ENCODE data around the gene KAZN. TPM values are rescaled to one million over a fixed set of nuclear protein-coding genes. Genes with fewer than 3 reads are reported as not detected.

The KAZN gene
- total RNA-seq, 1 donor from 2014 or later: 11.6 TPM

DNA sequence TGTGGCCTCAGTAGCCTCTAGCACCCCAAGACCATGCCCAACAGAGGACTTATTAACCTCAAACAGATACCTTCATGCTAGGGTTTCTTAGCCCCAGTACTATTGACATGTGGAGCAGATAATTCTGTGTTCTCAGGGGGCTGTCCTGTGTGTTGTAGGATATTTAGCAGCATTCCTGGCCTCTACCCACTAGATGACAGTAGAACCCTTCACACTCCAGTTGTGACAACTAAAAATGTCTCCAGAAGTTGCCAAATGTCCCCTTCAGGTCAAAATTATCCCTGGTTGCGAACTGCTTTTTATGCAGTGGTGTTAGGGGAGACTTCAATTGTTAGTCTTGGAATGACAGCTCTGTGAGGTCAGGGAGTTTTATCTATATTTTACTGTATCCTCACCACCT is 8.1 kb downstream of the KAZN start:
- DNase-seq (ENCODE audit: low read depth, low spot score): no peak
- Mint-ChIP-seq H3K27ac (ENCODE audit: unreplicated experiment) (no peak overlapping the region), H3K4me1 (peaks cover 39% of the 10 kb centered on the region), H3K36me3 (ENCODE audit: low read depth) (no peaks in the 10 kb centered on the region), H3K9me3 (no peaks in the 10 kb centered on the region), H3K4me3 (no peak overlapping the region), H3K27me3 (ENCODE audit: low read depth) (no peaks in the 10 kb centered on the region)
- TF ChIP-seq, protein P1, sequence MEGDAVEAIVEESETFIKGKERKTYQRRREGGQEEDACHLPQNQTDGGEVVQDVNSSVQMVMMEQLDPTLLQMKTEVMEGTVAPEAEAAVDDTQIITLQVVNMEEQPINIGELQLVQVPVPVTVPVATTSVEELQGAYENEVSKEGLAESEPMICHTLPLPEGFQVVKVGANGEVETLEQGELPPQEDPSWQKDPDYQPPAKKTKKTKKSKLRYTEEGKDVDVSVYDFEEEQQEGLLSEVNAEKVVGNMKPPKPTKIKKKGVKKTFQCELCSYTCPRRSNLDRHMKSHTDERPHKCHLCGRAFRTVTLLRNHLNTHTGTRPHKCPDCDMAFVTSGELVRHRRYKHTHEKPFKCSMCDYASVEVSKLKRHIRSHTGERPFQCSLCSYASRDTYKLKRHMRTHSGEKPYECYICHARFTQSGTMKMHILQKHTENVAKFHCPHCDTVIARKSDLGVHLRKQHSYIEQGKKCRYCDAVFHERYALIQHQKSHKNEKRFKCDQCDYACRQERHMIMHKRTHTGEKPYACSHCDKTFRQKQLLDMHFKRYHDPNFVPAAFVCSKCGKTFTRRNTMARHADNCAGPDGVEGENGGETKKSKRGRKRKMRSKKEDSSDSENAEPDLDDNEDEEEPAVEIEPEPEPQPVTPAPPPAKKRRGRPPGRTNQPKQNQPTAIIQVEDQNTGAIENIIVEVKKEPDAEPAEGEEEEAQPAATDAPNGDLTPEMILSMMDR (conservative IDR thresholded peaks at IDR 0.05): peak; percentile 50

DNA sequence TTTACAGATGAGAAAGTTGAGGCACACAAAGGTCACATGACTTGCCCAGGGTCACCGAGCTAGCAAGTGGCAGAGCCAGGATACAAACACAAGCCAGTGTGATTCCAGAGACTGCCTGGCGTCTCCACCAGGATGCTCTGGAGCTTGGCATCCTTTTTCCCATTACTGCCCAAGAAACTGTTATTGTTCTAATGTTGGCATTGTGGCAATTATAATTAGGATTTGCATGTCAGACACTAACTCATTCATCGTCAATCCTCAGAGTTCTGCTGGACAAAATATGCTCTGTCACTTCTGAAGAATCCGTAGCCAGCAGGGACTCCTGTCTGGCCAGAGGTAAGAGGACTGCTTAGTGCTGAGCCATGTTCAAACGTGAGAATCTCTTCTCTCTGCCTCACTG is 8.8 kb downstream of the KAZN start:
- Mint-ChIP-seq H3K36me3 (ENCODE audit: low read depth) (no peaks in the 10 kb centered on the region), H3K9me3 (no peaks in the 10 kb centered on the region), H3K27ac (ENCODE audit: unreplicated experiment) (no peak overlapping the region), H3K4me3 (no peak overlapping the region), H3K27me3 (ENCODE audit: low read depth) (no peaks in the 10 kb centered on the region), H3K4me1 (peaks cover 38% of the 10 kb centered on the region)
- TF ChIP-seq, protein P1 (conservative IDR thresholded peaks at IDR 0.05): no peak
- no peak for DNase-seq (ENCODE audit: low read depth, low spot score)

DNA sequence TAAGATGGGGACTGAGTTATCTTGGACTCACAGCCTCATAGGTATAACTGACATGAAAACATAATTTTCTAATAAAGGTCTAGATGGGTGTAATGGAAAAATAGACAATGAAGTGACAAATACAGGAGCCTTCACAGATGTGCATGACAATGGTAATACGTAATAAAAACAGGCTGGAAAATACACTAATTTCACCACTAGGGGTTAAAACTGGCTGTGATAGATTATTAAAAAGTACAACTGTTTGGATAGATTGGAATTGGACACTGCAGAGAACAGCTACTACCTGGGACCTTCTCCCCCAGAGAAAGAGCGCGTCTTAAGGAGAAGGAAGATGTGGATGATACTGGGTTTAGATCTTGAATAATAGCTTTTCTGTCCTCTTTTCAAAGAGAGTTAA is 9.8 kb downstream of the KAZN start:
- H3K27ac Mint-ChIP-seq (ENCODE audit: unreplicated experiment): no peak overlapping the region
- H3K4me3 Mint-ChIP-seq: no peak overlapping the region
- no peaks in the 10 kb centered on the region for H3K9me3 Mint-ChIP-seq
- no peak for DNase-seq (ENCODE audit: low read depth, low spot score)
- no peaks in the 10 kb centered on the region for H3K27me3 Mint-ChIP-seq (ENCODE audit: low read depth)
- no peaks in the 10 kb centered on the region for H3K36me3 Mint-ChIP-seq (ENCODE audit: low read depth)
- TF ChIP-seq, protein P1 (conservative IDR thresholded peaks at IDR 0.05): peak; percentile 51
- H3K4me1 Mint-ChIP-seq: peaks cover 31% of the 10 kb centered on the region

DNA sequence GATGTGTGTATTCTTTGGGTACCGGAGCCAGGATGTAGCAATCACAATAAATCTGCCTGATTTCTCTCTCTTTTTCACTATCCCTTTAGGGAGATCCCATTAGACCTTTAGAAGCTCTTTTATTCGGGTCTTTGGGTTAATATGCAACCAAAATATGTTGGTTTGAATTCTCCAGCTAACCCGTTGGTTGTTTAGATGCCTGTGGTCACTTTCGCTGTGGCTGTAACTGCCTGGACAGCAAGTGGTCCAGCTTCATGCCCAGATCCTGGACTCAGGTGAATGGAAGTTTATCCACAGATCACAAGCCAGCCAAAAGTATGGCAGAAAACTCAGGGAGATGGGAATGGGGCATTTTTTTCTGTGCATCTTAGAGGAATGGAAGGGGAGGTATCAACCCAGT is 12.3 kb downstream of the KAZN start:
- Mint-ChIP-seq H3K4me1 (peaks cover 17% of the 10 kb centered on the region), H3K4me3 (no peak overlapping the region), H3K27me3 (ENCODE audit: low read depth) (no peaks in the 10 kb centered on the region), H3K27ac (ENCODE audit: unreplicated experiment) (no peak overlapping the region), H3K36me3 (ENCODE audit: low read depth) (peaks cover 6% of the 10 kb centered on the region), H3K9me3 (no peaks in the 10 kb centered on the region)
- no peak for DNase-seq (ENCODE audit: low read depth, low spot score)
- TF ChIP-seq, protein P1 (conservative IDR thresholded peaks at IDR 0.05): no peak

DNA sequence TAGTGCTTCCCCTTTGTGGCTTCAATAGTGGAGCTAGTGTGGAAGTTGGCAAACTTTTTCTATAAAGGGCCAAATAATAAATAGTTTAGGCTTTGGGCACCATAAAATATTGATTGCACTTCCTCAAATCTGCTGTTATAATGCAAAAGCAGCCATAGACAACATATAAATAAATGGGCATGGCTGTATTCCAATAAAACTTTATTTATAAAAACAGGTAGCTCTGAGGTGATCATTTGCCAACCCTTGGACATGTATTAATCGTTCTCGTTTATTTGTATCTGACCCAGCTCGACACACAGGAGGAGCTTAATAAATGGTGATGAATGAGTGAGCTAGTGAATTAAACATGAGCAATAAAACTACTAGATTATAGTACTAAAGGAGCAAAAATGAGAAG is 13.3 kb downstream of the KAZN start:
- TF ChIP-seq, protein P1 (conservative IDR thresholded peaks at IDR 0.05): no peak
- Mint-ChIP-seq H3K27me3 (ENCODE audit: low read depth) (no peaks in the 10 kb centered on the region), H3K27ac (ENCODE audit: unreplicated experiment) (no peak overlapping the region), H3K9me3 (no peaks in the 10 kb centered on the region), H3K4me3 (no peak overlapping the region), H3K36me3 (ENCODE audit: low read depth) (peaks cover 7% of the 10 kb centered on the region), H3K4me1 (peaks cover 24% of the 10 kb centered on the region)
- DNase-seq (ENCODE audit: low read depth, low spot score): no peak

DNA sequence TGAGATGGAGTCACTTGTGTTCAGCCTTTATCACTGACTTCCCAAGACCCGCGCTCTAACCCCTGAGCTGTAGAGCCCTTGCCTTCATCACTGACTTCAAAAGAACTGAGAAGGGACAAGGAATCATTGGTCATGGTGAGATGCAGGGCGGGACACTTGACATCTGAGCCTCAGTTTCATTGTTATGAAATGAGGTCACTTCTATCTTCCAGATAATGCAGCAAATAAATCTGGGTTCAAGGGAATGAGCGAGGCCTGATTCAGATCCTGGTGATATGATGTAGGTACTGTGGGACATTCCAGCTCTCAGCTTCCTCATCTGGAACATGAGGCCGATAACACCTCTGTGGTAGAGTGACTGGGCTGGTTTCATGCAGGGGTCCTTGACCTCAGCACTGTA is 13.8 kb downstream of the KAZN start:
- Mint-ChIP-seq H3K9me3 (no peaks in the 10 kb centered on the region), H3K36me3 (ENCODE audit: low read depth) (peaks cover 7% of the 10 kb centered on the region), H3K27me3 (ENCODE audit: low read depth) (no peaks in the 10 kb centered on the region), H3K4me1 (peaks cover 24% of the 10 kb centered on the region), H3K4me3 (no peak overlapping the region), H3K27ac (ENCODE audit: unreplicated experiment) (peak overlapping the region; percentile 83)
- TF ChIP-seq, protein P1 (conservative IDR thresholded peaks at IDR 0.05): no peak
- no peak for DNase-seq (ENCODE audit: low read depth, low spot score)

Measured in neural crest cell (in vitro differentiated cells).